NCI-H446 treated with DMSO at 0.1 percent for 48 hours (cell line): ENCODE data around the gene KIAA0825.
"Not testable (repeated sequence)": the region's sequence is repeated elsewhere in the genome, so short reads cannot be mapped to it uniquely, and the experiment has no call there.

ENCODE experiments used
- DNase-seq: peaks from one replicate; lab custom pipeline; 2025; lab: John Stamatoyannopoulos, UW

Gene KIAA0825

DNA sequence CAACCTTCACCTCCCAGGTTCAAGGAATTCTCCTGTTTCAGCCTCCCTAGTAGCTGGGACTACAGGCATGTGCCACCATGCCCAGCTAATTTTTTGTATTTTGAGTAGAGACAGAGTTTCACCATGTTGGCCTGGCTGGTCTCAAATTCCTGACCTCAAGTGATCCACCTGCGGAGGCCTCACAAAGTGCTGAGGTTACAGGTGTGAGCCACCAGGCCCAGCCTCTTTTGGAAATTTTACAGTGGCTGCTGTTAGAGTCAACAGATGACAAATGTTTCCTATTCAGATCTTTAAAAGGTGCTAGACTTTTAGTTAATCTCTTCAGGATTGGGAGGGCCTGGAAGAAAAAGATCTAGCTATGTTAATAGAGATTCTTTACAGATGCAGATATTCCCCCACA lies 45.1 kb downstream of the KIAA0825 start:
- DNase-seq, result not testable (repeated sequence)

GRCh38 chr5:94571415-94571814 lies 47.0 kb downstream of the KIAA0825 start:
- DNase-seq, result no peak

- DNase-seq, result no peak
Measured at GRCh38 chr5:94564812-94565211, 53.6 kb downstream of the KIAA0825 start.

DNA sequence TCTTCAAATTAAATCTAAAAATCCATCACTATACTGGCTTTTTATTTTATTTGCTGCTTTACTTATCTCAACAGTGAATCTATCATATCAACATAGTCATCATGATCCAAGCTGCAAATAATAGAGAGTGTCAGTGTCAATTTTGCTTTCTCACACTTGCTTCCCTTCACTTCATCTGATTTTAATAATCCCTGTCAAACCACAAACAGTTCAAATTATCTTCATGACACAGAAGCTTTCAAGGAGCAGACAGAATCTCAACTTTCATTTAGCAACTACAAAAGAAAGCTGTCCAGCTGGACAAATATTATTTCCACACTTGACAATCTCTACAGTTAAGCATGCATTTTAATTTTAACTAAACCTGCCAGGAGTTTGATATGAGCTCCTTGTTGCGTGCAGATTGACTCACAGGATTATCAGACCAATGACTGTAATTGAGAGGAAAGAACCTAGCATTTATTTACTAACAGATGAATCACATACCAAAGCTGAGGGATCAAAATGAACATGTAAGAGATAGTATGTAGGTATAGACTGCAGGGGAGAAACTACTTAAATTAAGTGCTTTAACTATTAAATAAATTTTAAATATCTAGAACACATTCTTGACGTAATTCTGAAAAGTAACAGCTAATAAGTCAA lies 56.0 kb downstream of the KIAA0825 start:
- no peak for DNase-seq

DNA sequence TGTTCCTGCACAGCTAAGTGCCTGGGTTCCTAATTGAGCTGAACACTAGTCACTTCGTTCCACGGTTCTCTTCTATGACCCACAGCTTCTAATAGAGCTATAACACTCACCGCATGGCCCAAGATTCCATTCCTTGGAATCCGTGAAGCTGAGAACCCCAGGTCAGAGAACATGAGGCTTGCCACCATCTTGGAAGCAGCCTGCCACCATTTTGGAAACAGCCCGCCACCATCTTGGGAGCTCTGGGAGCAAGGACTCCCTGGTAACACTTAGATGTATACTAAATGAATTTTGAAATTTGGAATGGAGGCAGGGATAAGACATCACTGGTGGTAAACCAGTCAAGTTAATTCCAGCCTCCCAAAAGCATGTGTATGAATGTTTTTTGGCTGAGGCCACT lies 60.4 kb downstream of the KIAA0825 start:
- DNase-seq, result no peak

DNA sequence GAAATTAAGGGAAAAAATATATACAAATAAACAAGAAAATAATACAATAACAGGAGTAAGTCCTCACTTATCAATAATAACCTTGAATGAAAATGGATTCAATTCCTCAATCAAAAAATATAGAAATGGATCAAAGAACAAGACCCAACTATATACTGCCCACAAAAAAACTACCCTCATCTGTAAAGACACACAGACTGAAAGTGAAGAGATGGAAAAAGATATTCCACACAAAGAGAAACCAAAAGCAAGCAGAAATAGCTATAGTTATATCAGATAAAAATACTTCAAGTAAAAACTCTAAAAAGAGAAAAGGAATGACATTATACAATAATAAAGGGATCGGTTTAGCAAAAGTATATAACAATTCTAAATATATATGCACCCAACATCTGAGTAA lies 66.5 kb downstream of the KIAA0825 start:
- DNase-seq, result no peak

DNA sequence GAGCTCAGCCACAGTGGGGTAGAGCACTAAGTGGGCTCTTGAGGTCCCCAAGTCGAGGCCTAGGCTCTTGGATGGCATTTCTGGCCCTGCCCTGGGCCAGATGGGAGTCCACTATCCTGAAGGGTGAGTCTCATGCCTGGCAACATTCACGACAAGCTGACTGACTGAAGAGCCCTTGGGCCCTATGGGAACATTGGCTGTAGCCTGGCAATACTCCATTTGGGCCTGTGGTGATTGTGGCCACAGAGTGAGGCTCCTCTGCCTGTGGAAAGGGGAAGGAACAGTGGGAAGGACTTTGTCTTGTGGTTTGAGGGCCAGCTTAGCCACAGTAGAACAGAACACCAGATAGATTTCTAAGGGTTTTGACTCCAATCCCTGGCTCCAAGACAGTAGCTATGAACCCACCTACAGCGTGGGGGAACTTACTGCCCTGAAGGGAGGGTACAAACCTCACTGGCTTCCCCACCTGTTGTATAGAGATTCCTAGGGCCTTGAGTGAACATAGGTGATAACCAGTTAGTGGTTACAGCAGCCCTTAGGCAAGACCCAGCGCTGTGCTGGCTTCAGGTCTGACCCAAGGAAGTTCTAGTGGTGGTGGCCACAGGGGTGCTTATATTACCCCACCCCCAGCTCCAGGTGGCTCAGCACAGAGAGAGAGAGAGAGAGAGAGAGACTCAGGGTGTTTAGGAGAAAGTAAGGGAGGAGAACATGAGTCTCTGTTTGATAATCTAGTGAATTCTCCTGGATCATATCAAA lies 72.4 kb downstream of the KIAA0825 start:
- DNase-seq, result no peak

DNA sequence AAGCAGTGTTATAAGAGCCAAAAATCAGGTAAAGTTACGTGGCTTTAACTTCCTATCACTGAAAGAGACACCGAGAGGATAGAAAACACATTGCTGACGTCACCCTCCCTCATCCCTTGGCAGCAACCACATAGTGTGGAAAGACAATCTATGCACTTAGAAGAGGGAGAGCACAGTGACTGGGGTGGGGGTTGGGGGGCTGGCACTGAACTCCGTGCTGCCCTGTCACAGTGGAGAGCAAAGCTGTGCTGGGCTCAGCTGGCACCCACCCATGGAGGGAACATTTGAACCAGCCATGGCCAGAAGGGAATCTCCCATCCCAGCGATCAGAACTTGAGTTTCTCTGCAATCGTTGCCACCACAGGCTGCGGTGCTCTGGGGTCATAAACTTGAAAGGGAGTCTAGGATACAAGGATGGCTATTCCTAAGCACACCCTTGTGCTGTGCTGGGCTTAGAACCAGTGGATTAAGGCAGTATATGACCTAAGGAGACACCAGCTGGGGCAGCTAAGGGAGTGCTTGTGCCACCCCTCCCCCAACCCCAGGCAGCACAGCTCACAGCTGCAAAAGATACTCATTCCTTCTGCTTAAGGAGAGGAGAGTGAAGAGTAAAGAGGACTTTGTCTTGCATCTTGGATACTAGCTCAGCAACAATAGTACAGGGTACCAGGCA lies 73.4 kb downstream of the KIAA0825 start:
- DNase-seq, result no peak

DNA sequence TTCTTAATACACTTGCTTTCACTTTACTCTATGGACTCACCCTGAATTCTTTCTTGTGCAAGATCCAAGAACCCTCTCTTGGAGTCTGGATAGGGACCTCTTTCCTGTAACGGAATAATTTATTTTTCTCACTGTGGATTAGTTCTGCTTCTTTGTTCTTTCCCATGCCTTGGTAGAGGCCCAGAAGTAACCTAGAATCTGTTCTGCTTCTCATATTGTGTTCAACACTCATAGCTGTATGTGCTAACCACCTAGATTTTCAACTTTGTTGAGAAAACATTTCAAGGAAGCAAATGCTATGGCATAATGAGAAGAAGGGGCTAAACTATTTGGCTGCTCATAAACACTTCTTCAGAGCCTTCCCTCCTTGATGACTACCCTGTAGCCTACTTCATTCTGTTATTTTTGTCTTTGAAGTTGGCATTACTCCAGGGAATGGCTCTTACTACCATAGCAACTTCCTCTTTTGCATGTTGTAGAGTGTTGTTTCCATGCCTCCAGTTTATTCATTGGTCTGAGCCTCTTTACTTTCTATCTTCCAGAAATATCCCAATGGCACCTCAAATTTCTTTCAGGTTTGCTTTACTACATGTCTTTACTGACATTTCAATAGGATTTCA lies 74.3 kb downstream of the KIAA0825 start:
- DNase-seq, result no peak

- DNase-seq, result no peak
Measured at GRCh38 chr5:94540856-94541494, 77.4 kb downstream of the KIAA0825 start.

- DNase-seq, result no peak
Measured at GRCh38 chr5:94538260-94538659, 80.1 kb downstream of the KIAA0825 start.

GRCh38 chr5:94526706-94527105 lies 91.7 kb downstream of the KIAA0825 start:
- no peak for DNase-seq

DNA sequence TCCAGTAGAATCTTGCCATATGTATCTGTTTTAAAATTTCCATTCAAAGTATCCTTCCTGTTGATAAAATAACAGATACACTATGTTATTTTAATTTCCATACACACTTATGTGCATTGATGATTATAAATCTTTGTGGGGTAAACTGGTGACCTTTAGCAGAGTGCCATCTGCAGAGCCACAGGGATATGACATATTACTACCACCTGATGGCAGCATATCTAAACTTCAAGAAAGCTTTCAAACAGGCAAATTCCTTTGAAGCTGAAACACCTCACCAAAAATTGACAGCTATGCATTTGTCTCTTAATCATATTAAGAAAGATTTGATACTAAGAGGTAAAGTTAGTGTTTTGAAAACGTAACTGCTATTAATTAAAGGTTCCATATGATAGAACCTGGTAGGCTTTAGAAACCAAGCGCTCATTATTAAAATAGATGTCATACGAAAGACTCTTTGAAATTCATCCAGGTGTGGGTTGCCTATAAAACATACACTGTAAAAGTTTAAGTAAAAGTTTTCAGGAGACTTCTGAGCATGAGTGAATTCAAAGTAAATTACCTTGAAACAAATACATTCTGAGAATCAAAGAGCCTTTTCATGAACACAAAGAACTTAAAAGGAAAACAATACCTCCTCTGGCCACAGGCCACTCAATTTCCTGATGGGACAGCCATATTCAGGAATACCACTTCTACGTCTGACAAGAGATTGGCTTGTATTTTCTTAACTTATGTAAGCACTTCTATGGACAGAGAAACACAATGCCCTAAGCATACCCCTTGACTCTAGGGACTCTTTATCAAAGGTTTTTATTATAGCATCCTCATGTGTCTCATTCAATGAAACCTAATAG lies 93.3 kb downstream of the KIAA0825 start:
- DNase-seq, result peak; percentile 20

GRCh38 chr5:94523018-94523417 lies 95.4 kb downstream of the KIAA0825 start:
- DNase-seq, result no peak

- no peak for DNase-seq
Measured at GRCh38 chr5:94522117-94522516, 96.3 kb downstream of the KIAA0825 start.

- DNase-seq, result no peak
Measured at GRCh38 chr5:94517490-94518488, 100.6 kb downstream of the KIAA0825 start.

DNA sequence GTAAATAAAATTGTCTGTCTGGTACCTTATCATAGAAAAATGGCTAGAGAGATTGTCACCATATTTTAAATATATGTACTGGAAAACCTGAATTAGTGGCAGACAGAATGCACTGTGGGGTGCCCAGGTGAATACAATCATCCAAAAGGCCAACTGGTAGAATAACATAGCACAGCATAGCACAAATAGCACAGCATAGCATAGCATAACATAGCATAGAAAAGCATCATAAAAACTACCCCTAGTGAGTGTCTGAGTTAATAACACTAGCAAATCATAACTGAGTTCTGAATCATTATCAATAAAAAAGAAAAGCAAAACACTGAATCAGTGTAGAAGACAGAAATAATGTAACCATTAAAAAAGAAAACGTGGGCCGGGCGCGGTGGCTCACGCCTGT lies 102.3 kb downstream of the KIAA0825 start:
- no peak for DNase-seq

DNA sequence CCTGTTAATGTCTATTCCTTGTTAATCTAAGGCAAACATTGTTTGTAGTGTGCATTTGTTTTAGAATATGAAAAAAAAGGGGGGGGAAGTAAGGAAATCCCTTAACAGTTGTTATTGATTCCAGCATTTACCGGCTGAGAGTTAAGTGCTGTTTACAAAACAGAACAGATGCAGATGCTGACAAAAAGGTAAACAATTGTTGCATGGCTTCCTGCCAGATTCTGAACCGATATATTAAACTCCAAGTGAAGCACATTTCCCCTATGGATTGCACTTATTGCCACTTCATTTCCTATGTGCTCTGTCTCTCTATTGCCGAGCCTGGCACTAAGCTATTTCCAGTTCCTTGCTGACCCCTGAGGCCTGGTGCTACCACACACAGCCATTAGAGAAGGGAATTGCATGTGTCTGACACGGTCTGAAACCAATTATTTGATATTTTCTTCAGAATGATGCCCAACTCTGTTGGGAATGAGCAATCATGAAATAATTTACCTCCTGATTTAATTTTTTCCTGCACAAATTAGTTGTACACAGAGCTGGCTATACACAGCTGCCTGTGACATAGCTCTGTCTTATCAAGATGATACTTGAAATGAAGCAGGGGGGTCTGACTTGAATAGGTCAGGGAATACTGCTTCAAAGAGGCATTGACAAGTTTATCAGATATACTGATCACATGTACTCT lies 109.8 kb downstream of the KIAA0825 start:
- no peak for DNase-seq

- no peak for DNase-seq
Measured at GRCh38 chr5:94505327-94506068, 112.9 kb downstream of the KIAA0825 start.
